ENCODE results near the gene MYO1B. TPM values are rescaled to one million over a fixed set of nuclear protein-coding genes. Genes with fewer than 3 reads are reported as not detected.

The MYO1B gene
- polyA plus RNA-seq, 6 donors from 2014 or later: 4.6 to 25.4 (median 13.1) TPM

DNA sequence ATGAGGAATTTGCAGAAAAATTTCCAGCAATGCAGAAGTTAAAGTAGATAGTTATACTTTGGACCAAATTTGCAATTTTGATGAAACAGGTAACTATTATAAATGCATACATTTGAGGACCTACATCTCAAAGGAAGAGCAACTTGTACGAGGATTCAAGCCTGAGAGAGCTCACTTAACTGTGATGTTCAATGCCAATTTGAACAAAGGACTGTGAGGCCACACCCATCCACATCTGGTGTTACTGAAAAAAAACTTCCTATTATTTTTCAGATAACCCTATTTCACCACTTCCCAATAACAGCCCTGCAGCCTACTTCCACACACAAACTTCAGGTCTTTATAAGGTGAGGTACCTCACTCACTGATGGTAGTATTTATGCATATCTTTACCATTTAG is 229.3 kb downstream of the MYO1B start:
- Mint-ChIP-seq H3K27me3 (no peaks in the 10 kb centered on the region), H3K4me3 (no peak overlapping the region), H3K4me1 (no peaks in the 10 kb centered on the region), H3K9me3 (no peaks in the 10 kb centered on the region), H3K36me3 (no peaks in the 10 kb centered on the region), H3K27ac (no peak overlapping the region)
- DNase-seq (no peak), ATAC-seq (ENCODE audit: low read depth in 2 of 2) (no peak)

Other genes starting within 250 kb of the MYO1B start
- 100 to 1,000 TPM in 1 of 6 donors, 10 to 100 TPM in 5; 36.9 to 140 (median 54.8) TPM for gene STAT1, start 231.2 kb upstream of the MYO1B start, polyA plus RNA-seq (ENCODE audit: low read depth in 6 of 6)
- gene STAT4, start 94.4 kb upstream of the MYO1B start, polyA plus RNA-seq (ENCODE audit: low read depth in 6 of 6): 1 to 10 TPM in 3 of 6 donors, under 1 TPM in 3; 0.19 to 2.3 (median 1.2) TPM